Naive B cell (primary cell): ENCODE data around the gene SEC22C. TPM values are rescaled to one million over a fixed set of nuclear protein-coding genes. Genes with fewer than 3 reads are reported as not detected.
A peak's percentile ranks its signal among the peaks of the same experiment; 100 is the strongest.

ENCODE experiments used
- ATAC-seq, 2 donors: fragments of 150-1000 bp; cut with Tn5 transposase; 2 replicates each; pipeline ENCODE4 v1.10.0; 2021; ENCODE audit warnings: low read depth in 2 of 2, mild to moderate bottlenecking in 2 of 2, moderate library complexity in 2 of 2
- DNase-seq: peaks from one replicate; pipeline ENCODE4 v3.0.0; 2022
- H3K27ac Mint-ChIP-seq, 6 donors: one replicate each; pipeline ENCODE4 v1.8.0; 2020 to 2022; ENCODE audit warnings: mild to moderate bottlenecking in 6 of 6, mixed read lengths in 6 of 6, moderate library complexity in 5 of 6, inconsistent platforms in 2 of 6
- H3K27me3 Mint-ChIP-seq, 3 donors: one replicate each; pipeline ENCODE4 v1.8.0; 2021 to 2022; ENCODE audit warnings: mixed read lengths in 3 of 3, mild to moderate bottlenecking in 1 of 3
- H3K36me3 Mint-ChIP-seq, 2 donors: one replicate each; pipeline ENCODE4 v1.8.0; 2020 to 2022; ENCODE audit warnings: mixed read lengths in 2 of 2, inconsistent platforms in 1 of 2, mild to moderate bottlenecking in 1 of 2
- H3K4me1 Mint-ChIP-seq, 3 donors: one replicate each; pipeline ENCODE4 v1.8.0; 2020 to 2022; ENCODE audit warnings: mixed read lengths in 3 of 3, inconsistent platforms in 1 of 3, mild to moderate bottlenecking in 1 of 3, moderate library complexity in 1 of 3
- H3K4me3 Mint-ChIP-seq, 8 donors: one replicate each; pipeline ENCODE4 v1.8.0; 2020 to 2022; ENCODE audit warnings: mild to moderate bottlenecking in 8 of 8, mixed read lengths in 8 of 8, moderate library complexity in 8 of 8, inconsistent platforms in 2 of 8
- H3K9me3 Mint-ChIP-seq, 7 donors: one replicate each; pipeline ENCODE4 v1.8.0; 2020 to 2022; ENCODE audit warnings: mixed read lengths in 7 of 7, mild to moderate bottlenecking in 5 of 7, inconsistent platforms in 2 of 7, moderate library complexity in 1 of 7
- polyA plus RNA-seq, 6 donors: library from polyadenylated mRNA; unstranded; fragments of 300-500 nt; fragmentation: Illumina TruSeq; gene quantifications; one replicate each; pipeline ENCODE4 v1.2.3, GENCODE V29; 2021; ENCODE audit warnings: low read depth in 6 of 6

SEC22C gene
- polyA plus RNA-seq, 6 donors from 2014 or later, result 25.1 to 39.0 (median 31.3) TPM

DNA sequence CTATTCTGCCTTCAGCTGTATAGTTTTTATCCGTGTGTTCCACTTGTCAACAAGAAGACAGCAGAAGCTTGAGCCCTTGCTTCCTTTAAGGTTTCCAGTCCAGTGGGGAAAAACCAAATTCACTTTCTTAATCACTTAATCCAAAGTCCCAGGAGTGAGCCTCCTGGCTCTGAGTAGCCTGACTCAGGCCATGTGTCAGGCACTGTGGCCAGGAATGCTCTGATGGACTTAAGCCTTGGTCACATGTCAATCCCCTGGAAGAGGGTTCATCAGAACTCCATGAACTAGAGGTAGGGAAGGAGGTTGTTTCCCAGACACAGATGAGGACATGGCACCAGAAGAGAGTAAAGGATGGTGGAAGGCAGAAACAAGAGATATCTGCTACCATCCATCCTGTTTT, 70.6 kb downstream of the SEC22C start:
- no peaks in the 10 kb centered on the region for H3K9me3 Mint-ChIP-seq
- H3K36me3 Mint-ChIP-seq, result no peaks in the 10 kb centered on the region
- ATAC-seq, result no peak
- no peak overlapping the region for H3K4me3 Mint-ChIP-seq
- H3K4me1 Mint-ChIP-seq, result peaks cover 3 to 19% (median 12%) of the 10 kb centered on the region in 3 donors
- H3K27me3 Mint-ChIP-seq, result peaks cover 11 to 25% (median 23%) of the 10 kb centered on the region in 3 donors
- H3K27ac Mint-ChIP-seq, result peak overlapping the region in 1 of 6 donors; percentile 78
- no peak for DNase-seq

DNA sequence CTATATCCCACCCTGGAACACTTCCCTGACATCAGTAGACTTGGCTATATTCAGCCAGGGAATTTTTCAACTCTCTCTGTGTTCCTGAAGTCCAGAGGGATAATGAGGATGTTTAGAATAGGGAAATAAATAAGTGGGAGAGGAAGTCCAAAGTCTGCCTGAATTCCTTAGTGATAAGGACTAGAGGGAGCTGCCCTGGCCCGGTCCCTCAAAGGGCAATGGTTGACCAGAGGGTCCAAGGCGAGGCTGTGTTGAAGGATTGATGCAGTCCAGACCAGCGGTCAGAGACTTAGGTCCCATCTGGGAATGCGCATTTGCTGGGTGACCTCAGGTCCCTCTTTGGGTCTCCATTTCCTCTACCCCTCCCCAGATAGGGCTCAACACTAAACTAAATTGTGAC, 71.4 kb downstream of the SEC22C start:
- H3K27me3 Mint-ChIP-seq, result peaks cover 11 to 25% (median 23%) of the 10 kb centered on the region in 3 donors
- H3K27ac Mint-ChIP-seq, result no peak overlapping the region
- H3K4me1 Mint-ChIP-seq, result peaks cover 3 to 19% (median 12%) of the 10 kb centered on the region in 3 donors
- no peaks in the 10 kb centered on the region for H3K9me3 Mint-ChIP-seq
- H3K36me3 Mint-ChIP-seq, result no peaks in the 10 kb centered on the region
- DNase-seq (no peak), ATAC-seq (no peak)
- no peak overlapping the region for H3K4me3 Mint-ChIP-seq

DNA sequence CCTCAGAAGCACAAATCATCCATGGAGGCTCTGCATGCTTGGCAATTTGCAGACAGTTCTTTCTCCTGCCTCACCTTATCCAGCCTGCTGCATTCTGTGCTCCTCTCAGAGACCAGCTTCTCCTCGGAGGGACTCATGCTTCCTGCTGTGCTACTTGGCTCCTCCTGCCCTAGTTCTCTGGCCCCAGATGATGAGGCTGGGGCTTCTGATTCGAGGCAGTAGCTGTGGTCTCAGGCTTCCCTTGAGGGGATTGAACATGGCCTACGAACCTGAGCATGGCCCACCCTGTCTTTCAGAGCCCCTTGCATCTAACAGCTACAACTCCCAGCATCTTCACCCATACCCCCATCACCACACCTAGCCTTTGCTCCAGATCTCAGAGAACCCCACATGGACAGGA, 72.7 kb downstream of the SEC22C start:
- Mint-ChIP-seq H3K36me3 (no peaks in the 10 kb centered on the region), H3K27ac (peak overlapping the region in 1 of 6 donors; percentile 29), H3K4me3 (peak overlapping the region in 2 of 8 donors; percentile 52 to 57), H3K27me3 (peaks cover 11 to 25% (median 23%) of the 10 kb centered on the region in 3 donors), H3K4me1 (peaks cover 3 to 19% (median 12%) of the 10 kb centered on the region in 3 donors), H3K9me3 (no peaks in the 10 kb centered on the region)
- ATAC-seq, result no peak
- no peak for DNase-seq

DNA sequence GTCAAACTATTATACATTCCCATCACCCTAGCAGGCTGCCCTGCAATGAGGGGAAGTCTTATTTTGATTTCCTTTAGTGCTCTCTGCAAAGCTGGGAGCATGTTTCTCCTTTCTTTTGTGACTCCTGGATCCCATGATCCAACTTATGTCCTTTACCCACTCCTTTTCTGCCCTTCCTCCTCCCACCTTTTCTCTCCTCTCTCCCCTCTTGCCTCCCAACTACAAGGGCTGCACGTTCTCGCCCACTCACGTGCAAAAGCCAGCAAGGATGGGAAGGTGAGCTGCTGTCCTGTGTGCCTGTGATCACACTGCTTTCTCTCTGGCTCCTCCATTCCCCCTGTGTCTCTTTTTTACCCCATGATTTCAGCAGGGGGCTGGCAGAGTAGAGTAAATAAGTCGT, 73.2 kb downstream of the SEC22C start:
- H3K27me3 Mint-ChIP-seq, result peaks cover 11 to 25% (median 23%) of the 10 kb centered on the region in 3 donors
- no peaks in the 10 kb centered on the region for H3K9me3 Mint-ChIP-seq
- no peak for DNase-seq
- peaks cover 3 to 19% (median 13%) of the 10 kb centered on the region in 3 donors for H3K4me1 Mint-ChIP-seq
- no peak overlapping the region for H3K27ac Mint-ChIP-seq
- no peak for ATAC-seq
- H3K36me3 Mint-ChIP-seq, result no peaks in the 10 kb centered on the region
- H3K4me3 Mint-ChIP-seq, result no peak overlapping the region

DNA sequence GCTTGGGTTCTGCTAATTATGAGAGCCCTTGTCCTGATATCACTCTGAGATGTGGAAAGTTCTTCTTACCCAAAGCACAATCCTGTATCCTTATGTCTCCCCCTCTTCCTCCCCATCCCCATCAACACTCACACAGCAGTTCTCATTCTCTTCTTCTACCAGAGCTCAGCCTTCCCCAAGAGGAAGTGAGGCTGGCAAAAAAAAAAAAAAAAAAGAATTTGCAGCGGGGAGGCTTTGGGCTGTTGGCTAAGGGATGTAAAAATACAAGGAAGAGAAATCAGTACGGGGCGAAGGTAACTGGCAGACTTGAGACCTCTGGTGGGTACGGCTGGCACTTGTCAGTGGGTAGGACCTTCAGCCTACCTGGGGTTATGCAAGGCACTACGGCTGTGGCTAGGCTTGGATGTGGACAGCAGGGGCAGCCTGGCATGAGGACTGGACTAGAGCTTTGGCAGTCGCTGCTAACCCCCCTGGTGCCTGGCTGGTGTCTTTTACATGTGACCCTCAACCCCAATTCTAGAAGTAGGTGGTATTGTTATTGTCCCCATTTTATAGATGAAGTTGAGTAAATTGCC, 73.9 kb downstream of the SEC22C start:
- peaks cover 15 to 25% (median 23%) of the 10 kb centered on the region in 3 donors for H3K27me3 Mint-ChIP-seq
- H3K9me3 Mint-ChIP-seq, result no peaks in the 10 kb centered on the region
- DNase-seq, result no peak
- no peaks in the 10 kb centered on the region for H3K36me3 Mint-ChIP-seq
- ATAC-seq, result no peak
- H3K27ac Mint-ChIP-seq, result peak overlapping the region in 1 of 6 donors; percentile 60
- H3K4me1 Mint-ChIP-seq, result peaks cover 3 to 22% (median 20%) of the 10 kb centered on the region in 3 donors
- no peak overlapping the region for H3K4me3 Mint-ChIP-seq

DNA sequence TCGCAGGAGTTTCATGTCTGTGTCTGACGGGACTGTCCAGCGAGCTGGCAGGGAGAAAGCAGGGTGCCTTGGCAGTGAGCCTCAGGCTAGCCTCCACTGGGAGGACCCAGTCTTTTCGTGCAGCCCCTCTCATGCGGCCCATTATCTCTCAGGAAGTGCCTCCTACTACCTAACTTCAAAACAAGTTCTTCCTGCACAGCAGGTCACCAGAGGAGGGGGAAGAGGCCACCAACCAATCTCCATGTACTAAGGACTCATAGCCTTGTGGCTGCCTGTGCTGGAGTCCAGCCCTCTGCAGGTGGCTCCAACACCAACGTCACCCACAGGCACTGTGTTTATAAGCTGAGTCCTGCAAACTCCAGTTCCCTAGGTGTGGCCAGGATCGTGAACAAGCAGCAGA, 74.5 kb downstream of the SEC22C start:
- Mint-ChIP-seq H3K9me3 (no peaks in the 10 kb centered on the region), H3K36me3 (no peaks in the 10 kb centered on the region), H3K4me3 (peak overlapping the region in 1 of 8 donors; percentile 13), H3K4me1 (peaks cover 4 to 24% (median 21%) of the 10 kb centered on the region in 3 donors), H3K27me3 (peaks cover 15 to 25% (median 23%) of the 10 kb centered on the region in 3 donors), H3K27ac (no peak overlapping the region)
- ATAC-seq, result no peak
- DNase-seq, result no peak

DNA sequence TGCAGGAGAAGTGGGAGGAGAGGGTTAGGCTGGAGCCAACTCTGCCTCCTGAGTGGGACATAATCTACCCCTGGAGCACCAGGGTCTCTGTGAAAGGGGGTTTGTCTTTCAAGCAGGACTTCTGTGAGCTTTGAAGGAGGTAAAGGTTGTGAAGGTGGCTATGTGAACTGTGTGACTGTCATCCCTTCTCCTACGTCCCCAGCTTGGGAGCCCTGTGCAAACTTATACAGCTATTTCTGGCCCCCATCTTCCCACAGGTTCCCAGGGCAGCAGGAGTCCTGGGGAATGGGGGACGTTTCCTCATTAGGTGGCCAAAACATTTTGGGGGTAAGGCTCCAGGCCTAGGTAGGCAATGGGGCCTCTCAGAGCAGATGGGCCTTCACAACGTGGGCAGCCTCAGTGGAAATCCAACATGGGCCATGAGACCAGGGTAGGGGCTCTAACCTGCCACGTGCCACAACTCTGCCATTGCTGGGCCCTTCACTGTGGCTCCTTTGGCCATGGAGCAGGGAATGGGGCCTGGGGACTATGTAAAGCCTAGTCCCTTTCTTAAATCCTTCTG, 75.8 kb downstream of the SEC22C start:
- Mint-ChIP-seq H3K4me3 (peak overlapping the region in 1 of 8 donors; percentile 33), H3K9me3 (peaks cover 0 to 1% (median 0%) of the 10 kb centered on the region in 7 donors), H3K27me3 (peaks cover 16 to 33% (median 30%) of the 10 kb centered on the region in 3 donors), H3K36me3 (no peaks in the 10 kb centered on the region), H3K27ac (no peak overlapping the region), H3K4me1 (peaks cover 12 to 27% (median 18%) of the 10 kb centered on the region in 3 donors)
- DNase-seq, result no peak
- no peak for ATAC-seq

DNA sequence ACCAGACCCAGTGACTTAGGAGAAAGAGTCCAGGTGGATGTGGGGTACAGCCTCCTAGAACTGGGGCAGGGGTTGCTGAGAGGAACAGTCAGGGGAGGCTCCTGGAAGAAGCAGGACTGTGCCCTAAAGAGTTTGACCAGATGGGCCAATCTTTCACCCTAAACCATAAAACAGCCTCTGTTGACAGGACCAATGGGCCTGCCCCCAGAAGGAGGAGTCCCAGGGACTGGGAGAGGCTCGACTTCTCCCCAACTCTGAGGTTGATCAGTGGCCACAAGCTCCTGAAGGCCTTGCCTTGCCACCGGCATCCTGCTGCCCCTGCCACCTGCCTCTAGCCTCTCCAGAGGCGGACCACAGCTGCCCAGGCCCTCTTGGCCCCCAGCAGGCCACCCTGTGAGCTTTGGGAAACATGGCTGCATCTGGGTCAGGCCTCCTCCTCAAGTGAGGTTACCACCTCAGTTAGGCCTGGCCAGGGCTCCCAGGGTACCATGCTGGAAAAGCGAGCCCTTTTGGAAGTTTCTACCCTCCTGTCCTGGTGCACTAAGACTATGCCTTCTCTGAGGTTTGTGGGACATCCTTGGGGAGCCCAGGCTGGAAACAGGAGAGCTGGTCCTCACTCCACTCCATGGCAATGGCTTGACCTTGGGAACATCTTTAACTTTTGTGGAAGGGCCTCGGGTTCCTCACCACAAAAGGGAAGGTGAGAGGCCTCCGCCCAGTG, 76.5 kb downstream of the SEC22C start:
- Mint-ChIP-seq H3K27me3 (peaks cover 20 to 33% (median 33%) of the 10 kb centered on the region in 3 donors), H3K4me3 (no peak overlapping the region), H3K27ac (no peak overlapping the region), H3K36me3 (no peaks in the 10 kb centered on the region), H3K4me1 (peaks cover 14 to 33% (median 23%) of the 10 kb centered on the region in 3 donors), H3K9me3 (peaks cover 0 to 1% (median 0%) of the 10 kb centered on the region in 7 donors)
- ATAC-seq (no peak), DNase-seq (no peak)

DNA sequence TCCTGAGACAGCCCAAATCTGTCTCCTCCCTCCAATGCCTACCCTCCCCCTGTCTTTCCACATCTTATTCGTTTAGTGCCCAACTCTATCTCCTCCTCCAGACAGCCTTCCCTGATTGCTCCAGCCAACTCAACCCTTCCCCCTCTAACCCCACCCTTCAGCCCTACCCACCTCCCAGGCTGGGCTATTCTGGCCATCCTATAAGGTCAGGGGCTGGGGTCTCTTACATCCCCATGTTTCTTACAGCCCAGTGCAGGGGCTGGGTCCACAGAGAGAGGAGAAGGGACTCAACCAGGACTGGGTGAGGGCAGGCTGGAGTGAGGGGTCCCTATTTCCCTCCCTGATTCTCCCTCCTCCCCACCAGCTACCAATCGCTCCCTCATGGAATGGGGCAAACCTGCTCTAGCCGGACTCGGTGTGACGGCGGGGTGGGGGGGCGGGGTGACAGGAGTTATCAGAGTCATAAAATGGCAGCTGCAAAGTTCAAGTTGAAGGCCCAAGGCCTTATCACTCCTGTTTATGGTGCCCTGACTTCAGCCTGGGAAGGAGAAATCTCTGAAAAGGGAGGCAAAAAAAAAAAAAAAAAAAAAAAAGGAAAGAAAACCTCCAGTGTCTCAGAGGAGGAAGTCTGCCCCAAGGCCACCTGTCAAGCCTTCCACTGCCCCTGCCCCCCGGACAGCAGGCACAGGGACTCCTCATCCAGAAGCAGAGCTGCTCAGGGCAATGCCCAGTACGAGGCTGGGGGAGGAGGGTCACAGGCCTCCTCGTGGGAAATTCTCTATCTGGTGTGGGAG, 77.2 kb downstream of the SEC22C start:
- ATAC-seq, result no peak
- H3K36me3 Mint-ChIP-seq, result no peaks in the 10 kb centered on the region

DNA sequence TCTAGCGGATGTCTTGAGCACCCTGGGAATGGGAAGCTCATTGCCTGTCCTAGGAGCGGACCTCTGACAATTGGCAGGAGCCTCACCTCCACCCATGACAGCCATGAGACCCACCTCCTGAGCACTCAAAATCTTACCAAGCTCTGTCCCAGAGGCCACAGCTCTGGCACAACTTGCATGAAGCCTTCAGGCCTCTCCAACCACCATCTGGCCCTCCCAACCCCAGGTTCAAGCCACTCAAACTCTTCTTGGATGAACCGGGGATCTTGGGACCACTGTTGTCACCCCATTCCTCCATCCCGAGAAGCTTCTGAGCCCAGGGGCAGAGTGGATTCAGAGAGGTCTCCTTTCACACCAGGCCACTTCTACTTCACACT, 77.8 kb downstream of the SEC22C start:
- H3K4me1 Mint-ChIP-seq, result peaks cover 14 to 33% (median 23%) of the 10 kb centered on the region in 3 donors
- peaks cover 0 to 1% (median 0%) of the 10 kb centered on the region in 7 donors for H3K9me3 Mint-ChIP-seq
- DNase-seq (no peak), ATAC-seq (no peak)
- H3K36me3 Mint-ChIP-seq, result no peaks in the 10 kb centered on the region
- no peak overlapping the region for H3K27ac Mint-ChIP-seq
- peaks cover 21 to 33% (median 33%) of the 10 kb centered on the region in 3 donors for H3K27me3 Mint-ChIP-seq
- H3K4me3 Mint-ChIP-seq, result peak overlapping the region in 5 of 8 donors; percentile 58 to 95 (median 77)

More for the DNA sequence above, 77.2 kb downstream of the SEC22C start:
- peaks cover 14 to 33% (median 23%) of the 10 kb centered on the region in 3 donors for H3K4me1 Mint-ChIP-seq
- peaks cover 21 to 33% (median 33%) of the 10 kb centered on the region in 3 donors for H3K27me3 Mint-ChIP-seq
- H3K27ac Mint-ChIP-seq, result no peak overlapping the region
- peaks cover 0 to 1% (median 0%) of the 10 kb centered on the region in 7 donors for H3K9me3 Mint-ChIP-seq
- DNase-seq, result no peak
- H3K4me3 Mint-ChIP-seq, result peak overlapping the region in 4 of 8 donors; percentile 35 to 95 (median 57)

DNA sequence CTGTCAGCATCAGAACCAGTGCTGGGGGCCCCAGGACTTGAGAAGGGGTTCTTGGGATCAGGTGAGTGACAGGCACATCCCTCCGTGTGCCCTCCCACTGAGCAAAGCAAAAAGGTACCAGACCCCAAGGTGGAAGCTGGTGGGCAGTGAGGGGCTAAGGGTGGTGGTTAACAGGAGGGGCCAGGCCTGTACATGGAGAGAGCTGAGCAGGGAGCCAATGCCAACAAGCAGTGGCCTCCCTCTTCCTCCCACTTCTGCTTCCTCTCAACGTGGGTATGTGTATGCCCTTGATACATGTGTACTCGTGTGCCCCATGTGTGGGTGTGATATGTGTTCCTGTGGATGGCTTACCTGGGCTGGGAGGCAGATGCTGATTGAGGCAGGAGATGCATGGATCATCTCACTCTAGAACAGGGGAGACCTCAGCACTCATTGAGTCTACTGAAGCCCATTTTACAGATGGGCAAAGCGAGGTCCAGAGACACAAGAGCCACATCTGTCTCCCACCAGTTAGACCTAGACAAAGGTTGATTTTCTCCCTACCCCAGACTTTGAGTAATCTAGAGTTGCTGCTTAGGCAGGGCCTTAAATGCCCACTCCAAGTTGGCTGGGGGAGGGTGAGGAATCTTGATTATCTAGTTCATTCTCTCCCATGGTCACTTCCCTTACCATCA, 78.4 kb downstream of the SEC22C start:
- H3K27ac Mint-ChIP-seq, result peak overlapping the region in 3 of 6 donors; percentile 22 to 71 (median 33)

DNA sequence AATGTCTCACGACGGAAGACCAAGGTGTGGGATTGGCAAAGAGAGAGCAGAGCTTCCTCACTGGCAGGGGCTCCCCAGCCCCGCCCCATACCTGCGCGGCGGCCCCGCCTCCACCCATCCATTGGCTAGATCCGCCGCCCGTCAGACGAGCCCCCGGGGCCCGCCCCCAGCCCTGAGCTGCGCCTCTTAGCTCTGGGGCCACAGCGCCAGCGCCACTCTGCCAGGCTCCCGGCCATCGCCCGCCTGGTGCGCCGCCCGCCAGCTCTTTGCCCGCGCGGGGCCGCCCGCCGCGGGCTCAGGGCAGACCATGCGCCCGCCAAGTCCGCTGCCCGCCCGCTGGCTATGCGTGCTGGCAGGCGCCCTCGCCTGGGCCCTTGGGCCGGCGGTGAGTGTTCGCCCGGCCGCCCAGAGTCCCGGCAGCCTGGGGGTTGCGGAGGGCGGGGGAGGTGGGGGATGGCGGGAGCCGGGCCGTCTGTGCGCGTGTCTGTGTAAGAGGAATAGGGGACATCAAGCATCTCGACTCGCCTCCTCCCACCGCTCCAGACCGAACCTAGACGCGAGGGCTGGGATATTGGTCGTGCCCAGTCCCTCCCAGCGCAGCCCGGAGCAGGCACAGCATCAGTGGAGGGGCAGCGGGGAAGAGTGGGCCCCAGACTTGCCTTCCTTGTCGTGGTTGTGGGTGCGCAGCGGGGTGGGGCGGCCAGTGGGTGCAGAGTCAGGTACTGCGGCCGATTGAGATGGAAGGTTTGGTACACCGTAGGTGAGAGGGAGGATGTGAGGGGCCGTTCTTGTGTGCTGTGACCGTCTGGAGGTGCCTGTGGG, 79.1 kb downstream of the SEC22C start, which contains the start of gene VIPR1:
VIPR1 (plus strand) TSS at position 215 of the 822 bp plus-strand sequence; CDS start at position 308, 93 bp downstream.
- Mint-ChIP-seq H3K27me3 (peaks cover 24 to 40% (median 40%) of the 10 kb centered on the region in 3 donors), H3K9me3 (peaks cover 0 to 1% (median 0%) of the 10 kb centered on the region in 7 donors), H3K4me3 (peak within 1 kb of the TSS; percentile 83 to 97 (median 94)), H3K4me1 (peaks cover 14 to 29% (median 23%) of the 10 kb centered on the region in 3 donors), H3K27ac (peak within 1 kb of the TSS in 5 of 6 donors; percentile 22 to 82 (median 36)), H3K36me3 (no peaks in the 10 kb centered on the region)
- ATAC-seq (peak; percentile 97), DNase-seq (peak; percentile 93)

More for the DNA sequence above, 78.4 kb downstream of the SEC22C start:
- Mint-ChIP-seq H3K4me1 (peaks cover 14 to 33% (median 23%) of the 10 kb centered on the region in 3 donors), H3K36me3 (no peaks in the 10 kb centered on the region), H3K9me3 (peaks cover 0 to 1% (median 0%) of the 10 kb centered on the region in 7 donors), H3K27me3 (peaks cover 22 to 33% (median 32%) of the 10 kb centered on the region in 3 donors), H3K4me3 (peak overlapping the region; percentile 66 to 95 (median 77))
- no peak for ATAC-seq
- no peak for DNase-seq
